Measurements from ENCODE around the gene GNE.

GRCh38 chr9:36282275-36282674, 24.0 kb upstream of the GNE start:
- TF ChIP-seq CTCF (IDR thresholded peaks at IDR 0.05; ENCODE audit: low read length), result no peak
- TF ChIP-seq EZH2 (IDR thresholded peaks at IDR 0.05; ENCODE audit: borderline replicate concordance, low read length), result no peak

Measured in OCI-LY1 (cell line).